ENCODE measurements around the gene LTO1.

DNA sequence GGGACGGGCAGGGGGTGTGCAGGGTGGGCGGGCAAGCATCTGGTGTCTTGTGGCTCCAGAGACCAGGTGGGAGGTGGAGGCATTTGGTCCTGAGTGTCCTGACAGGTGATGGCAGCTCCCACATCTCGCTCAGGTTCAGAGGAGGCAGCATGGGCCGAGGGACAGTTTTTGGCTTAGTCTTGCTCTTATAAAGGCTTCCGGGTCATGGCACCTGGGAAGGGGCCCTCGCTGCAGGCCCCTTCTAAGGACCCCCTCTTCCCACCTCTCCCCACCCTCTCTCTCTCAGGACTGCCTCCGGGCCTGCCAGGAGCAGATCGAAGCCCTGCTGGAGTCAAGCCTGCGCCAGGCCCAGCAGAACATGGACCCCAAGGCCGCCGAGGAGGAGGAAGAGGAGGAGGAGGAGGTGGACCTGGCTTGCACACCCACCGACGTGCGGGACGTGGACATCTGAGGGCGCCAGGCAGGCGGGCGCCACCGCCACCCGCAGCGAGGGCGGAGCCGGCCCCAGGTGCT lies 24.3 kb downstream of the LTO1 start:
- TF ChIP-seq JUNB (IDR thresholded peaks at IDR 0.05) (no peak), BHLHE40 (IDR thresholded peaks at IDR 0.05; ENCODE audit: borderline replicate concordance in 1 of 2, low read depth in 2 of 2, low read length in 1 of 2) (no peak), CEBPB (IDR thresholded peaks at IDR 0.05; ENCODE audit: borderline replicate concordance in 1 of 2, low read depth in 2 of 2, low read length in 2 of 2) (no peak), RAD21 (IDR thresholded peaks at IDR 0.05; ENCODE audit: insufficient read depth, low read depth, low read length) (no peak), TARDBP (IDR thresholded peaks at IDR 0.05; ENCODE audit: borderline replicate concordance) (no peak), GABPA (IDR thresholded peaks at IDR 0.05; ENCODE audit: low read depth) (no peak), BRCA1 (IDR thresholded peaks at IDR 0.05; ENCODE audit: low read depth, low read length) (no peak), ETV6 (conservative IDR thresholded peaks at IDR 0.05 in 1 of 2, IDR thresholded peaks at IDR 0.05 in 1 of 2; ENCODE audit: borderline replicate concordance in 1 of 2, low read depth in 1 of 2) (no peak), MXI1 (IDR thresholded peaks at IDR 0.05; ENCODE audit: low read depth, low read length) (no peak)
- TF ChIP-seq, protein P1, sequence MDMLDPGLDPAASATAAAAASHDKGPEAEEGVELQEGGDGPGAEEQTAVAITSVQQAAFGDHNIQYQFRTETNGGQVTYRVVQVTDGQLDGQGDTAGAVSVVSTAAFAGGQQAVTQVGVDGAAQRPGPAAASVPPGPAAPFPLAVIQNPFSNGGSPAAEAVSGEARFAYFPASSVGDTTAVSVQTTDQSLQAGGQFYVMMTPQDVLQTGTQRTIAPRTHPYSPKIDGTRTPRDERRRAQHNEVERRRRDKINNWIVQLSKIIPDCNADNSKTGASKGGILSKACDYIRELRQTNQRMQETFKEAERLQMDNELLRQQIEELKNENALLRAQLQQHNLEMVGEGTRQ (IDR thresholded peaks at IDR 0.05; ENCODE audit: borderline replicate concordance, low read depth, low read length), result no peak
- TF ChIP-seq, protein P2, sequence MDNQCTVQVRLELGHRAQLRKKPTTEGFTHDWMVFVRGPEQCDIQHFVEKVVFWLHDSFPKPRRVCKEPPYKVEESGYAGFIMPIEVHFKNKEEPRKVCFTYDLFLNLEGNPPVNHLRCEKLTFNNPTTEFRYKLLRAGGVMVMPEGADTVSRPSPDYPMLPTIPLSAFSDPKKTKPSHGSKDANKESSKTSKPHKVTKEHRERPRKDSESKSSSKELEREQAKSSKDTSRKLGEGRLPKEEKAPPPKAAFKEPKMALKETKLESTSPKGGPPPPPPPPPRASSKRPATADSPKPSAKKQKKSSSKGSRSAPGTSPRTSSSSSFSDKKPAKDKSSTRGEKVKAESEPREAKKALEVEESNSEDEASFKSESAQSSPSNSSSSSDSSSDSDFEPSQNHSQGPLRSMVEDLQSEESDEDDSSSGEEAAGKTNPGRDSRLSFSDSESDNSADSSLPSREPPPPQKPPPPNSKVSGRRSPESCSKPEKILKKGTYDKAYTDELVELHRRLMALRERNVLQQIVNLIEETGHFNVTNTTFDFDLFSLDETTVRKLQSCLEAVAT (IDR thresholded peaks at IDR 0.05), result no peak
- TF ChIP-seq, protein P3, sequence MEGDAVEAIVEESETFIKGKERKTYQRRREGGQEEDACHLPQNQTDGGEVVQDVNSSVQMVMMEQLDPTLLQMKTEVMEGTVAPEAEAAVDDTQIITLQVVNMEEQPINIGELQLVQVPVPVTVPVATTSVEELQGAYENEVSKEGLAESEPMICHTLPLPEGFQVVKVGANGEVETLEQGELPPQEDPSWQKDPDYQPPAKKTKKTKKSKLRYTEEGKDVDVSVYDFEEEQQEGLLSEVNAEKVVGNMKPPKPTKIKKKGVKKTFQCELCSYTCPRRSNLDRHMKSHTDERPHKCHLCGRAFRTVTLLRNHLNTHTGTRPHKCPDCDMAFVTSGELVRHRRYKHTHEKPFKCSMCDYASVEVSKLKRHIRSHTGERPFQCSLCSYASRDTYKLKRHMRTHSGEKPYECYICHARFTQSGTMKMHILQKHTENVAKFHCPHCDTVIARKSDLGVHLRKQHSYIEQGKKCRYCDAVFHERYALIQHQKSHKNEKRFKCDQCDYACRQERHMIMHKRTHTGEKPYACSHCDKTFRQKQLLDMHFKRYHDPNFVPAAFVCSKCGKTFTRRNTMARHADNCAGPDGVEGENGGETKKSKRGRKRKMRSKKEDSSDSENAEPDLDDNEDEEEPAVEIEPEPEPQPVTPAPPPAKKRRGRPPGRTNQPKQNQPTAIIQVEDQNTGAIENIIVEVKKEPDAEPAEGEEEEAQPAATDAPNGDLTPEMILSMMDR (IDR thresholded peaks at IDR 0.05 in 2 of 3, conservative IDR thresholded peaks at IDR 0.05 in 1 of 3; ENCODE audit: control insufficient read depth in 2 of 3, extremely low read depth in 1 of 3, insufficient read depth in 1 of 3, low read depth in 3 of 3, low read length in 3 of 3), result no peak
